Ovary (tissue), 3 donors: ENCODE results near the gene LRMDA.

Source experiments
- CTCF ChIP-seq, 3 donors: fragments of 450-650 bp in 2 of 3; fragments of 200-600 bp in 1 of 3; IDR thresholded peaks; one replicate each; pipeline versions ENCODE4 v1.5.1 to v1.8.0; 2016 to 2022; ENCODE audit warnings: antibody characterized with exemption in 3 of 3, mild to moderate bottlenecking in 1 of 3
- EP300 ChIP-seq: sonication (generic); formaldehyde crosslinking; IDR thresholded peaks from one replicate; pipeline ENCODE4 v1.6.1; 2017; ENCODE audit warnings: antibody characterized with exemption
- POLR2A ChIP-seq: fragments of 450-650 bp; IDR thresholded peaks from one replicate; pipeline ENCODE4 v1.6.1; 2017; ENCODE audit warnings: antibody characterized with exemption, mild to moderate bottlenecking, moderate library complexity
- donor health status: DM: no; HTN: no; CAD: no.

DNA sequence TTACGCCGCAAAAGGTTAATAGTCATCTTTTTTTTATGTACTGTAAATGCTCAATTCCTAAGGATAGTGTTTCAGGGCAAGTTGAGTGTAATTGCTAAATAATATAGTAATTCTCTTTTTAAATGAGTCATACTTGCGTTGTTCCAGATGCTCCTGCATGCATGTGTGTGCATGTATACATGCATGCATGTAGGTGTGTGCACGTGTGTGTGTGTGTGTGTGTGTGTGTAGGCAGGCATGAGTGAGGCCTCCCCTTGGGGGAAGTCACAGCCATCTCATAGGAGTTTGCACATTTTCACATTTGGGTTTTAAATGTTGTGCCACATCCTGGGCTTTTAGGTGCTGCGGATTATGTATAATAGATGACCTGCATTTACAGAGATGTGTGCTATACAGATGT is 1110.4 kb downstream of the LRMDA start:
- no peak for TF ChIP-seq CTCF (IDR thresholded peaks at IDR 0.05)
- TF ChIP-seq POLR2A, result no peak
- no peak for TF ChIP-seq EP300
